Coronary artery (tissue), 2 donors: Measurements from ENCODE around the gene RASL11A.
"Not testable (repeated sequence)": the region's sequence is repeated elsewhere in the genome, so short reads cannot be mapped to it uniquely, and the experiment has no call there.

Experiments
- DNase-seq: peaks from one replicate; pipeline ENCODE4 v3.0.0-alpha.2; 2017; ENCODE audit warnings: low spot score
- H3K27ac ChIP-seq, 2 donors: fragments of 200-600 bp; sonication (generic); one replicate each; pipeline ENCODE4 v1.5.1; 2016 to 2019
- H3K4me3 ChIP-seq: fragments of 200-600 bp; sonication (generic); 2 replicates; pipeline ENCODE4 v1.5.1; 2016; ENCODE audit warnings: mild to moderate bottlenecking, moderate library complexity
- CTCF ChIP-seq: fragments of 200-600 bp; sonication (generic); IDR thresholded peaks from one replicate; pipeline ENCODE4 v1.5.1; 2019; ENCODE audit warnings: antibody characterized with exemption

RASL11A gene

GRCh38 chr13:27290715-27291114 is 20.1 kb downstream of the RASL11A start:
- TF ChIP-seq CTCF: no peak
- no peak overlapping the region for H3K4me3 ChIP-seq
- no peak for DNase-seq
- H3K27ac ChIP-seq: no peak overlapping the region

GRCh38 chr13:27291967-27292366 is 21.3 kb downstream of the RASL11A start:
- H3K4me3 ChIP-seq, H3K27ac ChIP-seq, DNase-seq: not testable (repeated sequence)

GRCh38 chr13:27293076-27293691 is 22.6 kb downstream of the RASL11A start:
- H3K4me3 ChIP-seq: no peak overlapping the region
- no peak for TF ChIP-seq CTCF
- no peak for DNase-seq
- no peak overlapping the region for H3K27ac ChIP-seq

GRCh38 chr13:27293873-27294515 is 23.4 kb downstream of the RASL11A start:
- no peak for TF ChIP-seq CTCF
- H3K27ac ChIP-seq: no peak overlapping the region
- DNase-seq: no peak
- no peak overlapping the region for H3K4me3 ChIP-seq

- no peak for DNase-seq
- Histone ChIP-seq H3K27ac (no peak overlapping the region), H3K4me3 (no peak overlapping the region)
- TF ChIP-seq CTCF: no peak
These were observed 24.5 kb downstream of the RASL11A start for GRCh38 chr13:27295096-27295495.

GRCh38 chr13:27295660-27296059 is 25.0 kb downstream of the RASL11A start:
- DNase-seq: no peak
- TF ChIP-seq CTCF: no peak
- no peak overlapping the region for H3K4me3 ChIP-seq
- no peak overlapping the region for H3K27ac ChIP-seq

GRCh38 chr13:27296496-27296895 is 25.9 kb downstream of the RASL11A start:
- Histone ChIP-seq H3K4me3 (no peak overlapping the region), H3K27ac (no peak overlapping the region)
- DNase-seq: no peak

More at GRCh38 chr13:27296496-27296895, 25.9 kb downstream of the RASL11A start:
- no peak for TF ChIP-seq CTCF
